Hepatocyte (in vitro differentiated cells): ENCODE data around the gene MUC5B. TPM values are rescaled to one million over a fixed set of nuclear protein-coding genes. Genes with fewer than 3 reads are reported as not detected.

Experiments used
- DNase-seq: peaks from one replicate; pipeline ENCODE4 v3.0.0-alpha.2; 2016; ENCODE audit warnings: low spot score
- H2AFZ ChIP-seq: fragments of 200-600 bp; sonication (generic); 2 replicates; pipeline ENCODE4 v1.6.0; 2016; ENCODE audit warnings: antibody characterized with exemption, mild to moderate bottlenecking
- H3K27ac ChIP-seq: fragments of 200-600 bp; sonication (generic); 2 replicates; pipeline ENCODE4 v1.5.1; 2016; ENCODE audit warnings: mild to moderate bottlenecking
- H3K27me3 ChIP-seq: fragments of 200-600 bp; sonication (generic); 2 replicates; pipeline ENCODE4 v1.6.1; 2016
- H3K36me3 ChIP-seq: fragments of 200-600 bp; sonication (generic); replicated peaks from 2 replicates; pipeline ENCODE4 v1.5.1; 2016; ENCODE audit warnings: low read depth; ENCODE audit not compliant: insufficient read depth
- H3K4me1 ChIP-seq: fragments of 200-600 bp; sonication (generic); 2 replicates; pipeline ENCODE4 v1.5.1; 2016; ENCODE audit warnings: mild to moderate bottlenecking, moderate library complexity; ENCODE audit not compliant: insufficient read depth
- H3K4me2 ChIP-seq: fragments of 200-600 bp; sonication (generic); 2 replicates; pipeline ENCODE4 v1.6.0; 2016
- H3K4me3 ChIP-seq: fragments of 200-600 bp; sonication (generic); 2 replicates; pipeline ENCODE4 v1.5.1; 2016; ENCODE audit warnings: mild to moderate bottlenecking
- H3K79me2 ChIP-seq: fragments of 200-600 bp; sonication (generic); 2 replicates; pipeline ENCODE4 v1.6.0; 2017; ENCODE audit warnings: mild to moderate bottlenecking
- H3K9me2 ChIP-seq: fragments of 200-600 bp; sonication (generic); replicated peaks from 2 replicates; pipeline ENCODE4 v1.6.0; 2017; ENCODE audit warnings: mild to moderate bottlenecking; ENCODE audit not compliant: insufficient read depth
- H3K9me3 ChIP-seq: fragments of 200-600 bp; sonication (generic); 2 replicates; pipeline ENCODE4 v1.5.1; 2016; ENCODE audit warnings: low read depth, mild to moderate bottlenecking
- H4K20me1 ChIP-seq: fragments of 200-600 bp; sonication (generic); 2 replicates; pipeline ENCODE4 v1.6.0; 2016; ENCODE audit warnings: mild to moderate bottlenecking; ENCODE audit not compliant: insufficient read depth, poor library complexity, severe bottlenecking
- CTCF ChIP-seq: fragments of 200-600 bp; sonication (generic); IDR thresholded peaks from 2 replicates; pipeline ENCODE4 v1.5.1; 2016; ENCODE audit warnings: antibody characterized with exemption, mild to moderate bottlenecking; ENCODE audit not compliant: poor library complexity
- EZH2 ChIP-seq: fragments of 200-600 bp; sonication (generic); IDR thresholded peaks from 2 replicates; pipeline ENCODE4 v1.6.1; 2016; ENCODE audit warnings: antibody characterized with exemption, mild to moderate bottlenecking, borderline replicate concordance
- EZH2phosphoT487 ChIP-seq: fragments of 200-600 bp; sonication (generic); IDR thresholded peaks from one replicate; pipeline ENCODE4 v1.6.1; 2018; ENCODE audit warnings: antibody characterized with exemption, mild to moderate bottlenecking, low read depth, moderate library complexity; ENCODE audit not compliant: unreplicated experiment, severe bottlenecking
- WGBS: methylation state at CpG from one replicate; pipeline ENCODE4 v1.1.6; 2016; ENCODE audit warnings: low lambda C conversion rate; ENCODE audit errors: missing lambda C conversion rate; 5-methylcytosine and 5-hydroxymethylcytosine counted together
- polyA plus RNA-seq: library from polyadenylated mRNA; unstranded; fragments of >200 nt; fragmentation: Nextera tagmentation; extraction: Ambion mirVana; gene quantifications from 2 replicates; pipeline ENCODE4 v1.2.1, GENCODE V29; 2016
- total RNA-seq: library from RNA; depleted of rRNA; stranded (reverse); fragments of >200 nt; gene quantifications from 2 replicates; pipeline ENCODE4 v1.2.3, GENCODE V29; 2014

The MUC5B gene
- total and polyA plus RNA-seq, 2 experiments from 2014 or later: 0.07 to 0.15 TPM

DNA sequence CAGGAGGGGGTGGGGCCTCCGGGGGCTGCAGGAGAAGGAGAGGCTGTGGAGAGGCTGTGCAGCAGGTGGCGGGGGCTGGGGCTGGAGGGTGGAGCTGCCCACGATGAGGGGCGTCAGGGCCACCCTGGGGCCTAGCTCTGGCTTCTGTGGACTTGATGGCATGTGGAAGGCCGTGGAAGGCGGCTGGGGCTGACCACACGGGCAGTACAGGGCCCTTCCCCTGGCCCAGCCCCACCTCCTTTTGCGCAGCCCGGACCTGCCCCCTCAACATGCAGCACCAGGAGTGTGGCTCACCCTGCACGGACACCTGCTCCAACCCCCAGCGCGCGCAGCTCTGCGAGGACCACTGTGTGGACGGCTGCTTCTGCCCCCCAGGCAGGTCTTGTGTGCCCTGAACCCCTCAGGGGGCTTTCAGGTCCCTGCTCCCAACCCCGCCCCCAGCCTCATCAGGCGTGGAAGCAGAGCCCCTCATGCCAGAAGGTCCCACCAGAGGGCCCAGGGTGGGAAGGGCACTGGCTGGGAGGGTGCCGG is 6.1 kb downstream of the MUC5B start:
- DNase-seq: no peak
- Histone ChIP-seq H3K27me3 (no peaks in the 10 kb centered on the region), H3K9me2 (no peaks in the 10 kb centered on the region), H4K20me1 (no peaks in the 10 kb centered on the region), H3K9me3 (no peaks in the 10 kb centered on the region), H3K4me1 (no peaks in the 10 kb centered on the region), H3K27ac (no peak overlapping the region), H3K36me3 (no peaks in the 10 kb centered on the region), H3K4me2 (no peak overlapping the region), H3K4me3 (no peak overlapping the region), H2AFZ (no peak overlapping the region), H3K79me2 (no peaks in the 10 kb centered on the region)
- TF ChIP-seq EZH2 (no peak), EZH2phosphoT487 (no peak), CTCF (no peak)
- 93% methylated on average over 11 of the region's 18 CpGs for WGBS

DNA sequence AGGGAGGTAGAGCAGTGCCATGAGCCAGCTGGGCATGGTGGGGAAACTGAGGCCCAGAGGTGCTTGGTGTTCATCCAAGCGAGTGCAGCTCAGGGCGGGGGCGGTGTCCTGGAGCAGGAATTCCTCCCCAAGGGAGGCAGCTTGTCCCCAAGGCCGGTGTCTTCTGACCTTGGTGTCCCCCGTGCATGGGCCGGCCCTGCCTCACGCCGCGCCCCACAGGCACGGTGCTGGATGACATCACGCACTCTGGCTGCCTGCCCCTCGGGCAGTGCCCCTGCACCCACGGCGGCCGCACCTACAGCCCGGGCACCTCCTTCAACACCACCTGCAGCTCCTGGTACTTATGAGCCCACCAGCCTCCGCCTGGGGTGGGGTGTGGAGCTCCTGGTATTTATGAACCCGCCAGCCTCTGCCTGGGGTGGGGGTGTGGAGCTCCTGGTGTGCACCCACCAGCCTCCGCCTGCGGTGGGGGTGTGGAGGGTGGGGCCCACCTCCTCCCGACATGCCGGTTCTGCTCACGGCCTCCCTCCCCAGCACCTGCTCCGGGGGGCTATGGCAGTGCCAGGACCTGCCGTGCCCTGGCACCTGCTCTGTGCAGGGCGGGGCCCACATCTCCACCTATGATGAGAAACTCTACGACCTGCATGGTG is 6.7 kb downstream of the MUC5B start:
- no peaks in the 10 kb centered on the region for H4K20me1 ChIP-seq
- no peaks in the 10 kb centered on the region for H3K27me3 ChIP-seq
- H2AFZ ChIP-seq: no peak overlapping the region
- WGBS: 91% methylated on average over 24 of the region's 27 CpGs
- no peak overlapping the region for H3K4me3 ChIP-seq
- TF ChIP-seq EZH2 (no peak), CTCF (no peak), EZH2phosphoT487 (no peak)
- no peaks in the 10 kb centered on the region for H3K4me1 ChIP-seq
- no peaks in the 10 kb centered on the region for H3K9me2 ChIP-seq
- no peak overlapping the region for H3K4me2 ChIP-seq
- no peak for DNase-seq
- no peaks in the 10 kb centered on the region for H3K79me2 ChIP-seq
- H3K9me3 ChIP-seq: no peaks in the 10 kb centered on the region
- no peaks in the 10 kb centered on the region for H3K36me3 ChIP-seq
- H3K27ac ChIP-seq: no peak overlapping the region

DNA sequence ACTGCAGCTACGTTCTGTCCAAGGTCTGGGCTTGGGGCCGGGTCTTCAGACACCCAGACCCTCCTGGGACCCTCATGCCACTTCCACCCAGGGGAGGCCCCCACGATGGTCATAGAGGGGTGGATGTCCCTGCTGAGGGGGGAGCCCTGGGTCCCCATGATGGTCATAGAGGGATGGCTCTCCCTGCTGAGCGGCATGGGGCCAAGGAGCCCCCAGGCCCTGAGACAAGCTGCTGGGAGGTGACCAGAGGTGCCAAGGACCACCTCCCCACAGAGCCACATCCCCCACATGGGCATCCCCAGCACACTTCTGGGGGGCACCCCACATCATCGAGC is 7.2 kb downstream of the MUC5B start:
- H3K79me2 ChIP-seq: no peaks in the 10 kb centered on the region
- no peak overlapping the region for H3K4me3 ChIP-seq
- no peaks in the 10 kb centered on the region for H3K36me3 ChIP-seq
- no peak overlapping the region for H3K27ac ChIP-seq
- H3K9me2 ChIP-seq: no peaks in the 10 kb centered on the region
- WGBS: 89% methylated on average over 5 of the region's 5 CpGs
- no peak overlapping the region for H3K4me2 ChIP-seq
- H3K9me3 ChIP-seq: no peaks in the 10 kb centered on the region
- TF ChIP-seq EZH2 (no peak), CTCF (no peak), EZH2phosphoT487 (no peak)
- H3K4me1 ChIP-seq: no peaks in the 10 kb centered on the region
- DNase-seq: no peak
- no peaks in the 10 kb centered on the region for H4K20me1 ChIP-seq
- H2AFZ ChIP-seq: no peak overlapping the region
- H3K27me3 ChIP-seq: no peaks in the 10 kb centered on the region
